Measurements from ENCODE around the gene PAM16.

- no peak for TF ChIP-seq CTCF (IDR thresholded peaks at IDR 0.05; ENCODE audit: low read depth, low read length, poor library complexity, severe bottlenecking)
- TF ChIP-seq EZH2phosphoT487 (IDR thresholded peaks at IDR 0.05; ENCODE audit: borderline replicate concordance, low read length), result no peak
Measured at GRCh38 chr16:4295581-4295980, 55.5 kb downstream of the PAM16 start.
